Kidney capillary endothelial cell (primary cell): Measurements from ENCODE around the gene RINL.

Experiments used
- DNase-seq: peaks from one replicate; pipeline ENCODE4 v3.0.0-alpha.2; 2018; ENCODE audit warnings: low spot score

Gene RINL

GRCh38 chr19:38849147-38849859 lies 28.8 kb downstream of the RINL start:
- peak; percentile 96 for DNase-seq

GRCh38 chr19:38848299-38849146 lies 29.6 kb downstream of the RINL start:
- no peak for DNase-seq

GRCh38 chr19:38846097-38846496 lies 32.0 kb downstream of the RINL start:
- no peak for DNase-seq

- DNase-seq: no peak
These were observed 32.6 kb downstream of the RINL start for GRCh38 chr19:38845374-38846024.

GRCh38 chr19:38844093-38844686 lies 33.9 kb downstream of the RINL start:
- DNase-seq: no peak

GRCh38 chr19:38843175-38843758 lies 34.8 kb downstream of the RINL start:
- DNase-seq: no peak

- no peak for DNase-seq
These were observed 35.5 kb downstream of the RINL start for GRCh38 chr19:38842439-38843174.

- no peak for DNase-seq
These were observed 36.2 kb downstream of the RINL start for GRCh38 chr19:38841787-38842438.

GRCh38 chr19:38841180-38841766 lies 36.8 kb downstream of the RINL start:
- no peak for DNase-seq

- DNase-seq: no peak
These were observed 37.5 kb downstream of the RINL start for GRCh38 chr19:38840583-38840968.

GRCh38 chr19:38839816-38840582 lies 38.1 kb downstream of the RINL start:
- no peak for DNase-seq

- DNase-seq: no peak
These were observed 38.9 kb downstream of the RINL start for GRCh38 chr19:38838986-38839761.

GRCh38 chr19:38838208-38838985 lies 39.7 kb downstream of the RINL start:
- no peak for DNase-seq

- no peak for DNase-seq
These were observed 40.4 kb downstream of the RINL start for GRCh38 chr19:38837656-38838121.

GRCh38 chr19:38836983-38837626 lies 41.0 kb downstream of the RINL start:
- DNase-seq: no peak

GRCh38 chr19:38836159-38836982 lies 41.7 kb downstream of the RINL start:
- no peak for DNase-seq

GRCh38 chr19:38834590-38834989 lies 43.5 kb downstream of the RINL start:
- no peak for DNase-seq
